Coronary artery (tissue), 2 donors: ENCODE data around the gene ALDH1L2.
"Not testable (repeated sequence)": the region's sequence is repeated elsewhere in the genome, so short reads cannot be mapped to it uniquely, and the experiment has no call there.

ENCODE experiments used
- DNase-seq: peaks from one replicate; pipeline ENCODE4 v3.0.0-alpha.2; 2017; ENCODE audit warnings: low spot score
- H3K27ac ChIP-seq, 2 donors: fragments of 200-600 bp; sonication (generic); one replicate each; pipeline ENCODE4 v1.5.1; 2016 to 2019
- H3K4me3 ChIP-seq: fragments of 200-600 bp; sonication (generic); 2 replicates; pipeline ENCODE4 v1.5.1; 2016; ENCODE audit warnings: mild to moderate bottlenecking, moderate library complexity
- TF ChIP-seq, protein P1 (sequence below): fragments of 200-600 bp; sonication (generic); IDR thresholded peaks from one replicate; pipeline ENCODE4 v1.5.1; 2019; ENCODE audit warnings: antibody characterized with exemption

The ALDH1L2 gene

DNA sequence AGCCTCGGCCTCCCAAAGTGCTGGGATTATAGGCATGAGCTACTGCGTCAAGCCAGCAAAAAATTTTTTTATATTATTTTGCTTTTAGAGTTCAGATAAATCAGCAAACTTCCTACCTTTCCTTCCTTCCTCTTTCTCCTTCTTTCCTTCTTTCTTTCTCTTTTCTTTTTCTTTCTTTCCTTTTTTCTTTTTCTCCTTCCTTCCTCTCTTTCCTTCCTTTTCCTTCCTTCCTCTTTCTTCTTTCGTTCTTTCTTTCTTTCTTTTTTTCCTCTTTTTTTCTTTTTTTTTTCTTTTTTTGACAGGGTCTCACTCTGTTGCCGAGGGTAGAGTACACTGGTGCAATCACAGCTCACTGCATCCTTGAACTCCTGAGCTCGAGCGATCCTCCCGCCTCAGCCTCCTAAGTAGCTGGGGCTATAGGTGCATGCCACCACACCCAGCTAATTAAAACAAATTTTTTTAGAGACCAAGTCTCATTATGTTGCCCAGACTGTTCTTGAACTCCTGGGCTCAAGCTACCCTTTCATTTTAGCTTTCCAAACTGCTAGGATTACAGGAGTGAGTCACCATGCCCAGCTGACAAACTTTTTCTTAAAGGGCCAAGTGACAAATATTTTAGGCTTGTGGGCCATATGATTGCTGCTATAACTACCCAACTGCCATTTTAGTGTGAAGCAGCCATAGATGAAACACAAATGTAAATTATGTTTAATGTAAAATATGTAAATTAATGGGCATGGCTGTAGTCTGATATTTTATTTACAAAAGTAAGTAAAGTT, 16.1 kb upstream of the ALDH1L2 start:
- Histone ChIP-seq H3K4me3 (no peak overlapping the region), H3K27ac (no peak overlapping the region)
- TF ChIP-seq, protein P1, sequence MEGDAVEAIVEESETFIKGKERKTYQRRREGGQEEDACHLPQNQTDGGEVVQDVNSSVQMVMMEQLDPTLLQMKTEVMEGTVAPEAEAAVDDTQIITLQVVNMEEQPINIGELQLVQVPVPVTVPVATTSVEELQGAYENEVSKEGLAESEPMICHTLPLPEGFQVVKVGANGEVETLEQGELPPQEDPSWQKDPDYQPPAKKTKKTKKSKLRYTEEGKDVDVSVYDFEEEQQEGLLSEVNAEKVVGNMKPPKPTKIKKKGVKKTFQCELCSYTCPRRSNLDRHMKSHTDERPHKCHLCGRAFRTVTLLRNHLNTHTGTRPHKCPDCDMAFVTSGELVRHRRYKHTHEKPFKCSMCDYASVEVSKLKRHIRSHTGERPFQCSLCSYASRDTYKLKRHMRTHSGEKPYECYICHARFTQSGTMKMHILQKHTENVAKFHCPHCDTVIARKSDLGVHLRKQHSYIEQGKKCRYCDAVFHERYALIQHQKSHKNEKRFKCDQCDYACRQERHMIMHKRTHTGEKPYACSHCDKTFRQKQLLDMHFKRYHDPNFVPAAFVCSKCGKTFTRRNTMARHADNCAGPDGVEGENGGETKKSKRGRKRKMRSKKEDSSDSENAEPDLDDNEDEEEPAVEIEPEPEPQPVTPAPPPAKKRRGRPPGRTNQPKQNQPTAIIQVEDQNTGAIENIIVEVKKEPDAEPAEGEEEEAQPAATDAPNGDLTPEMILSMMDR, result no peak
- no peak for DNase-seq

DNA sequence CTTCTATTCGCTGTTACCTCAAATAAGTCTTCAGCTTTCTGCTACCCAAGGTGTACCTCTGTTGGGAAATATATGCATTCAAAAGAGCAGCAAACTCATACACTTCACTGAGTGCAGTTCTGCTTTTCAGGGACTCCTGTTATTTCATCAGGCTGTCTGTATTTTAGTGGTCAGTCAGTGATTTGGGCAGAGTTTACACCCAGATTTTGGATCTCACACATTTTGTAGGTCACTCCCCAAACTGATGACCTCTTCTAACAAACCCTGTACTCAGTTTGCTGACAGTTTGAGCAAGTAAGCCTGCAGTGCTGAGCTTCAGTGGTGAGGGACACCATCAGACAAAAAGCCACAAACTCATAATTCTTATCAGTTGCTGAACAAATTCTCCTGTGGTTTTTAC, 15.1 kb upstream of the ALDH1L2 start:
- TF ChIP-seq, protein P1, result no peak
- DNase-seq, result no peak
- H3K27ac ChIP-seq, result no peak overlapping the region
- H3K4me3 ChIP-seq, result no peak overlapping the region

DNA sequence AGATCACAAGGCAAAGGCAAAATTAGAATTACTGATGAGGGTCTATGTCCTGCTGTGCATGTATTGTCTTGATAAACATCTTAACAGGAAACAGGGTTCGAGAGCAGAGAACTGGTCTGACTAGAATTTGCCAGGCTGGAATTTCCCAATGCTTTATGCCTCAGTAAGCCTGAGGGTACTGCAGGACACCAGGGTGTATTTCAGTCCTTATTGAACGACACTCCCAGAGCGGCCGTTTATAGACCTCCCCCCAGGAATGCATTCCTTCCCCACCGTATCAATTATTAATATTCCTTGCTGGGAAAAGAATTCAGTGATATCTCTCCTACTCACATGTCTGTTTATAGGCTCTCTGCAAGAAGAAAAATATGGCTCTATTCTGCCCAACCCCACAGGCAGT, 11.1 kb upstream of the ALDH1L2 start:
- H3K4me3 ChIP-seq, H3K27ac ChIP-seq, DNase-seq: not testable (repeated sequence)

DNA sequence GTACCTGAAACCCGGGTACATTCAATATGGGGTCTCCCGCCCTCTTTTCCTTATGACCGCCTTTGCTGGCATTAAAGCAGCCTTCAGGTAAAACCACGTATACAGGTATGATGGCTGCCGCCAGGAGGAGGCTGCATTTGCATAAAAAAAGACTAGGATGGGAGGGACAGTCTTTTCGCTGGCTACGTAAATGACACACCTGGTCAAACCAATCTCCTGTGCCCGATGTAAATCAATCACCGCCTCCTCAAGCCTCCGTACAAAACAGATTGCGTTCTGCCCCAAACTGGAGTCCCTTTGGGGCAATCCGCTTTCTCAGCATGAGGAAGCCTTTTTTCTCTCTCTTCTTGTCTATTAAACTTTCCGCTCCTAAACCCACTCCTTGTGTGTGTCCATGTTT, 8.1 kb upstream of the ALDH1L2 start:
- no peak overlapping the region for H3K4me3 ChIP-seq
- no peak for DNase-seq
- H3K27ac ChIP-seq, result no peak overlapping the region
- TF ChIP-seq, protein P1, result no peak

DNA sequence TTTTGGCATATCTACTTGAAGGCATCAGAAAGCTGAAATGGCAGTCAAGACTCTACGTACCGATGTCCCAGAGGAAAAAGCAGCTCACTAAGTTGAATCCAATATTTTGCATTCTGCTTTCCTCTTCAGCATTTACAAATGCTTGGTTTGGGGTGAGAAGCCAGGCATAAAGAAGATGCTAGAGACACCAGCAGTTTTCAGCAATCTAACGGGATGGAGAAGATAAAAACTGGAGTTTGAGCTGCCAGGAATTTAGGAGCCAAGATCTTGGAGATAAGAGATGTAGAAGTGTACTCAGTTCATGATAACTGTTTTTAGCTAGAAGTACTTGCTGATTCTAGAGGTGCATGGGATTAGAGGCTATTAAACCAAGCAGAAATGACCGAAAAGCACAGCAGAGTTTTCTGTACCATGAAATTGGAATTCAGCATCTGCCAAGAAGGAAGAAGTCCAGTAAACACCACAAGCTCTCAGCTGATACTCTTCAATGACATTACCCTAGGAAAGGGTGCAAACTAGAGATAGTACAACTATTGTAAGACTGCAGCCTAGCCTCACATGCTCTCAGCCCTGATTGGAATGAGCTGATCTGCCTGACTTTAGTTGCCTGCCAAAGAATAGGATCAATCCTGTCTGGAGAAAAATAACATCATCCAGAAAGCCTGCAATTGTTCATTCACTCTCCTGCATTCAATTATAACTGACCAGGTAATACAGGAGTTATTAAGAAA, 7.4 kb upstream of the ALDH1L2 start:
- TF ChIP-seq, protein P1, result no peak
- no peak for DNase-seq
- Histone ChIP-seq H3K4me3 (no peak overlapping the region), H3K27ac (no peak overlapping the region)

DNA sequence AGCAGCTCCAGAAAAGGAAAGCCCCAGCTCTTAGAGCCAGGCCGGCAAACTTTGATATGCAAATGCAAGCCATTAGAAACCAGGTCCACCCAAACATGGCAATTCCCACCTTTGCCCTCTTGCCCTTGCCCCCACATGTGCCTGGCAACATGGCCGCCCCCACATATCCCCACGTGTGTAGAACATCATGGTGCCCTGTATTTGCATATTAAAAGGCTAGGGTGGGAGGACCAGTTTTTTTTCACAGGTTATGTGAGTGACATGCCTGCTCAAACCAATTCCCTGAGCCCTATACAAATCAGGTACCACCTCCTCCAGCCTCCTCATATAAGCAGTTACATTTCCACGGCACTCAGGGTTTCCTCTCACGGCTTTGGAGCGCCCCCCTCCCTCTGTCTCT, 6.1 kb upstream of the ALDH1L2 start:
- Histone ChIP-seq H3K27ac (no peak overlapping the region), H3K4me3 (no peak overlapping the region)
- TF ChIP-seq, protein P1, result no peak
- DNase-seq, result no peak

DNA sequence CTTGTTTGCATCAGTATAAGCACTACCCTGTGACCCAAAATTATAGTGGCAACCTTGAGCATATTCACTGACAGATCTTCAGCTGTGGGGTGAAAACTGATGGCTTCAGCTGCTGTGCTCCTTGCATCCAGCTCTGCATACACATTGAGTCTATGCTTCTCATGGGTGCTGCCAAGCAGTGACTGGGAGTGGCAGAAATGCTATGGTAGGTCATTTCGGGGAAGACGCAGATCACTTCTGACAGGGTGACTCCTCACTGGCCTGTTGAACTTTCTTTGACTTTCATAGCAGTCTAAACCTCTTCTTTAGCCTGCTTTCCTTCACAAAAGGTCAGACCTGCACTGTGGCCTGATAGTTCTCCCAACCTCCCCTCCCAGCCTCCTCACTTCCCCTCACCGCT, 5.6 kb upstream of the ALDH1L2 start:
- H3K27ac ChIP-seq, result no peak overlapping the region
- no peak overlapping the region for H3K4me3 ChIP-seq
- TF ChIP-seq, protein P1, result no peak
- no peak for DNase-seq
